HL-60 (cell line): Measurements from ENCODE around the gene DMC1.

ENCODE experiments used
- POLR2AphosphoS5 ChIP-seq: IDR thresholded peaks from 2 replicates; pipeline ENCODE4 v1.6.1; 2012; ENCODE audit warnings: low read depth
- REST ChIP-seq: IDR thresholded peaks from 2 replicates; pipeline ENCODE4 v1.6.1; 2012; ENCODE audit warnings: low read depth; ENCODE audit not compliant: insufficient replicate concordance
- TF ChIP-seq, protein P1 (sequence below): IDR thresholded peaks from one replicate; pipeline ENCODE4 v1.5.1; 2011; ENCODE audit warnings: low read length, control low read depth, inconsistent platforms; ENCODE audit not compliant: insufficient read depth

- TF ChIP-seq, protein P1, sequence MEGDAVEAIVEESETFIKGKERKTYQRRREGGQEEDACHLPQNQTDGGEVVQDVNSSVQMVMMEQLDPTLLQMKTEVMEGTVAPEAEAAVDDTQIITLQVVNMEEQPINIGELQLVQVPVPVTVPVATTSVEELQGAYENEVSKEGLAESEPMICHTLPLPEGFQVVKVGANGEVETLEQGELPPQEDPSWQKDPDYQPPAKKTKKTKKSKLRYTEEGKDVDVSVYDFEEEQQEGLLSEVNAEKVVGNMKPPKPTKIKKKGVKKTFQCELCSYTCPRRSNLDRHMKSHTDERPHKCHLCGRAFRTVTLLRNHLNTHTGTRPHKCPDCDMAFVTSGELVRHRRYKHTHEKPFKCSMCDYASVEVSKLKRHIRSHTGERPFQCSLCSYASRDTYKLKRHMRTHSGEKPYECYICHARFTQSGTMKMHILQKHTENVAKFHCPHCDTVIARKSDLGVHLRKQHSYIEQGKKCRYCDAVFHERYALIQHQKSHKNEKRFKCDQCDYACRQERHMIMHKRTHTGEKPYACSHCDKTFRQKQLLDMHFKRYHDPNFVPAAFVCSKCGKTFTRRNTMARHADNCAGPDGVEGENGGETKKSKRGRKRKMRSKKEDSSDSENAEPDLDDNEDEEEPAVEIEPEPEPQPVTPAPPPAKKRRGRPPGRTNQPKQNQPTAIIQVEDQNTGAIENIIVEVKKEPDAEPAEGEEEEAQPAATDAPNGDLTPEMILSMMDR: no peak
- TF ChIP-seq POLR2AphosphoS5: no peak
- TF ChIP-seq REST: no peak
Observed at GRCh38 chr22:38494939-38495338, 75.0 kb downstream of the DMC1 start.
